ENCODE measurements around the gene SLC6A11.

SLC6A11 gene

GRCh38 chr3:10788451-10788850 is 27.6 kb upstream of the SLC6A11 start:
- no peak overlapping the region for H3K9ac ChIP-seq
- H3K4me1 ChIP-seq, result no peaks in the 10 kb centered on the region
- H3K27me3 ChIP-seq (ENCODE audit: control insufficient read depth, insufficient read depth, low read length), result no peaks in the 10 kb centered on the region

GRCh38 chr3:10790713-10791112 is 25.3 kb upstream of the SLC6A11 start:
- no peak for TF ChIP-seq CTCF (IDR thresholded peaks at IDR 0.05)
- H3K9me3 ChIP-seq (ENCODE audit: control insufficient read depth, low read length), result no peaks in the 10 kb centered on the region
- no peak overlapping the region for H3K9ac ChIP-seq

More at GRCh38 chr3:10788451-10788850, 27.6 kb upstream of the SLC6A11 start:
- Histone ChIP-seq H3K4me3 (ENCODE audit: low read depth, low read length) (no peak overlapping the region), H3K79me2 (no peaks in the 10 kb centered on the region), H3K9me3 (ENCODE audit: control insufficient read depth, low read length) (no peaks in the 10 kb centered on the region), H3K36me3 (ENCODE audit: control insufficient read depth, insufficient read depth, low read length) (no peaks in the 10 kb centered on the region), H3K27ac (no peak overlapping the region), H3K4me2 (ENCODE audit: low read length) (no peak overlapping the region), H2AFZ (no peak overlapping the region)
- no peak for TF ChIP-seq CTCF (IDR thresholded peaks at IDR 0.05)

GRCh38 chr3:10792208-10792607 is 23.8 kb upstream of the SLC6A11 start:
- H3K27me3 ChIP-seq (ENCODE audit: control insufficient read depth, insufficient read depth, low read length), result no peaks in the 10 kb centered on the region
- H3K79me2 ChIP-seq, result no peaks in the 10 kb centered on the region
- H3K9me3 ChIP-seq (ENCODE audit: control insufficient read depth, low read length), result no peaks in the 10 kb centered on the region
- H2AFZ ChIP-seq, result no peak overlapping the region
- H3K36me3 ChIP-seq (ENCODE audit: control insufficient read depth, insufficient read depth, low read length), result no peaks in the 10 kb centered on the region
- H3K9ac ChIP-seq, result no peak overlapping the region
- no peak overlapping the region for H3K4me3 ChIP-seq (ENCODE audit: low read depth, low read length)
- no peak for TF ChIP-seq CTCF (IDR thresholded peaks at IDR 0.05)
- no peak overlapping the region for H3K4me2 ChIP-seq (ENCODE audit: low read length)
- H3K4me1 ChIP-seq, result no peaks in the 10 kb centered on the region
- no peak overlapping the region for H3K27ac ChIP-seq

More at GRCh38 chr3:10790713-10791112, 25.3 kb upstream of the SLC6A11 start:
- H3K4me3 ChIP-seq (ENCODE audit: low read depth, low read length), result no peak overlapping the region
- H3K4me2 ChIP-seq (ENCODE audit: low read length), result no peak overlapping the region
- H3K79me2 ChIP-seq, result no peaks in the 10 kb centered on the region
- H2AFZ ChIP-seq, result no peak overlapping the region
- no peaks in the 10 kb centered on the region for H3K4me1 ChIP-seq
- H3K36me3 ChIP-seq (ENCODE audit: control insufficient read depth, insufficient read depth, low read length), result no peaks in the 10 kb centered on the region
- no peaks in the 10 kb centered on the region for H3K27me3 ChIP-seq (ENCODE audit: control insufficient read depth, insufficient read depth, low read length)
- no peak overlapping the region for H3K27ac ChIP-seq

GRCh38 chr3:10798600-10799367 is 17.2 kb upstream of the SLC6A11 start:
- H3K79me2 ChIP-seq, result no peaks in the 10 kb centered on the region
- H3K9me3 ChIP-seq (ENCODE audit: control insufficient read depth, low read length), result no peaks in the 10 kb centered on the region
- no peak overlapping the region for H3K27ac ChIP-seq

More at GRCh38 chr3:10798600-10799367, 17.2 kb upstream of the SLC6A11 start:
- Histone ChIP-seq H2AFZ (no peak overlapping the region), H3K27me3 (ENCODE audit: control insufficient read depth, insufficient read depth, low read length) (no peaks in the 10 kb centered on the region), H3K4me1 (no peaks in the 10 kb centered on the region), H3K36me3 (ENCODE audit: control insufficient read depth, insufficient read depth, low read length) (no peaks in the 10 kb centered on the region), H3K4me3 (ENCODE audit: low read depth, low read length) (no peak overlapping the region), H3K9ac (no peak overlapping the region), H3K4me2 (ENCODE audit: low read length) (no peak overlapping the region)
- TF ChIP-seq CTCF (IDR thresholded peaks at IDR 0.05), result no peak
